Measurements from ENCODE around the gene TIMP4.

The TIMP4 gene

DNA sequence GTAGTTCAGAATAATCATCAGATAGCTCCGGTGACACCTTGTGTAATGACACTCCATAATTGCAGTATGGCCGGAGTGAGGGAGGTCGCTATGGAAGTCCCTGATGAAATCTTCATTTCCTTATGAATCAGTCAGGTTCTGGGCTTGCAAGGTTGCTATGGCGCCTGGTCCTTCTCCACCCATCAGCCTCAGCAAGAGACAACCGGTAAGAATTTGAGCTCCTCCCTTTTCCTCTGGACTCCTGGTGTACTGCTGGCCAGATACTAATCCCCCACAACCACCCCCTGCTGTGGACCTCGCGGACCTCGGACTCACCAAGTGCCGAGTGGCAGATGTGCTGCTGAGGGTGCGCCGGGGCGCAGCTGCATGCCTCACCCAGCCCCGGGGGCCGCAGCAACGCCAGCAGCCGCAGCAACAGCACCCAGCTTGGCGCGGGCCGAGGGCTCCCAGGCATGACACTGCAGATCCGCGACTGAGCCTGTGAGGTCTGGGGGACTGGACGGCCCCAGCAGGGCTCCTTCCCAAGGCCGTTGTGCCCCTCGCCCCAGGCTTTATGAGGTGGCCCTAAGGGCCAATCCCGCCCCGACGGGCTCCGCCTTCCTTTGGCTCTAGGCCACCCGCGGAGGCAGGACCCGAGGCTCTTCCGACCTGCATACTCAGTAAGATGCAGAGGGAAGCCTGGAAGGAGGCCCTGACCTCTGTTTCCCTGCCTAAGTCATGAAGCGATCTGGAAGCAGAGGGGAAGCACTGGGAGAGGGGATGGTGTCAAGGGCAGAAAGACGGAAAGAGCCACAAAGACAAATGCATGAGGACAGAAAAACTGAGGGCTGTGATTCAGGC lies at the start of gene TIMP4:
Gene TIMP4, minus strand, starts transcription at position 526 of the 840 bp plus-strand sequence. Its CDS starts 72 bp downstream, at position 454.
- no peak for DNase-seq

DNA sequence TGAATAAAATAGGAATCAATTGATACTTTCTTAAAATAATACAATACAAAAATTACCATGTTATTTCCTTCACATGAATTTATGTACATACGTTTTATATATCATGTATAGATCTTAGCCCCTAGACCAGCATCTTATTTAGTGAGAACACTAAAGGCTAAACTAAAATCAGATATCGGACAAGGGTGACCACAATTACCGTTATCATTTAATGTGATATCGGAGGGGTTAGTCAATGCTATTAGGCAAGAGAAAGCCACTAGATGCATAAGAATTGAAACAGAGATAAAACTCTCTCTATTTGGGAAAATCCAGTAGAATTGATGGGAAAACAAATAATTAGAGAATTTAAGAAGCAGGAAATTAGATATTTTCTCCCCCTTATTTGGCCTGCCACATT lies 46.5 kb upstream of the TIMP4 start:
- no peak for DNase-seq

DNA sequence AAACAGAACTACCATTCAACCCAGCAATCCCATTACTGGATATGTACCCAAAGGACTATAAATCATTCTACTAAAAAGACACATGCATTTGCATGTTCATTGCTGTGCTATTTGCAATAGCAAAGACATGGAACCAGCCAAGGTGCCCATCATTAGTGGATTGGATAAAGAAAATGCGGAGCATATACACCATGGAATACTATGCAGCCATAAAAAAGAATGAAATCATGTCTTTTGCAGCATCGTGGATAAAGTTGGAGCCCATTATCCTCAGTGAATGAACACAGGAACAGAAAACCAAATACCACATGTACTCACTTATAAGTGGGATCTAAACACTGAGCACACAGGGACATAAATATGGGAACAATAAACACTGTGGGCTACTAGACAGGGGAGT lies 43.1 kb upstream of the TIMP4 start:
- no peak for DNase-seq

DNA sequence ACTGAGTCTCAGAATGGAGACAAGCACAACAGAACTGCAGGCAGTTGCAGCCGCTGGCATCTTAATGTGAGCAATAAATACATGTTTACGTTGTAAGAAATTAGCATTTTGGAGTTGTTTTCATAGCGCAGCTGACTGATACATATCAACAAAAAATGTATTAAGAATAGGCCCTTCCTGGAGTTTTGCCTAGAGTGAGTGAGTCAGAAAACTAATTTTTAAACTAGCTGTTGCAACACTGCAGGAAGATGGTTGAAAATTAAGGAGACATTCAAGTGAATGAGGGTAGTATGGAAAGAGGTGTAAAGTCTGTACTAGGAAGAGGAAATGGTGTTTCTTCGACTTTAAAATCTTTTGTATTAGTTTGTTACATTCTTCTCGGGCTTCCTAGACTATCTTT lies 39.6 kb upstream of the TIMP4 start:
- no peak for DNase-seq

DNA sequence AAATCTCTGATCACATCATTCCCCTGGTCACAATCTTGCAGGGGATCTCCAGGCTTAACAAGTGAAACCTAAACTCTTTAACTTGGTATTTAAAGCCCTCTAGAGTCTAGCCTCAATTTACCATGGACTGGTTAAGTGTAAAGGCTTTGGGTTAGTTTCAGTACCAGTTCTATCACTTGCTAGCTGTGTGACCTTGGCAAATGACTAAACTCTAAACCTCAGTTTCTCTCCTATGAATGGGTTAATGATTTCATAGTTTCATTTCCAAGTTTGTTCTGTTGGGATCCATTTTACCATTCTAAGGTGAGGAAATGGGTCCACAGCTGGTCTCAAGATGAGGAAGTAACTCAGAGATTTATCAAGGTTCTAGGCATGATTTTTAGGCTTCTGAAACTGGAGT lies 38.8 kb upstream of the TIMP4 start:
- DNase-seq, result no peak

DNA sequence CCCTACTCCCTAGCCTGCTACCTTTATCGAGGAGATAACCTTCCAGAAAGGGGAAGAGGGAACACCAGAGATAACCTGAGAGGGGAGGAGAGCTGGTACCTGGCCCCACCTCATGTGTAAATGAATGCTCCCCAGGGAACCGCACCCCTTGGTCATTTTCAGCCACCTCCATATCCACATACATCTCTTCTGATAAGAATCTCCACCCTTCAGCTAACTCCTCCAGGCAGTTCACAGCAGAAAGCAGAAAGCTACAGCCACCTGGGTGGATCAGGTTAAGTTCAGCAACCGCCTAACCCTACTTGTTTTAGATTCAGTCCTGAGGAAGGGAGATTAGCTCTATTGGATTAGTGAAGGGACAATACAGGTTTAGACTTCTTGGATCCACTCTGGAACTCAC lies 38.0 kb upstream of the TIMP4 start:
- DNase-seq, result no peak

DNA sequence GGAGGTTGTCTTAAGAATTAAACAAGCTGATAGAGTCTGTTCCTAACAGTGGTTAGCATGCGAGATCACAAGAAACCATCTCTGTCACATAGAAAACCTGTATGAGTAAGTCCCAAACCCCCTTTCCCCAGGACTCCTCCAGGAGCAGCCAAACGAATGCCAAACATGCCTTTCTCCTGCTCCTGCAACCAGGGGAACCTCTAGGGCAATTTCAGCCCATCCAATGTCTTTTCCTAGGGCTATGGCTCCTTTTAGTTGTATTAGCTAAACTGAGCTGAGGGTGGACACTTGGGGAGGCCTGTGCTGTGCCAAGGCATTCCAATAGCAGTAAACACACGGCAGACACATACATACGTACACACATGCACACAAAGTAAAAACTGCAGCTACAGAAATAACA lies 36.5 kb upstream of the TIMP4 start:
- DNase-seq, result no peak

DNA sequence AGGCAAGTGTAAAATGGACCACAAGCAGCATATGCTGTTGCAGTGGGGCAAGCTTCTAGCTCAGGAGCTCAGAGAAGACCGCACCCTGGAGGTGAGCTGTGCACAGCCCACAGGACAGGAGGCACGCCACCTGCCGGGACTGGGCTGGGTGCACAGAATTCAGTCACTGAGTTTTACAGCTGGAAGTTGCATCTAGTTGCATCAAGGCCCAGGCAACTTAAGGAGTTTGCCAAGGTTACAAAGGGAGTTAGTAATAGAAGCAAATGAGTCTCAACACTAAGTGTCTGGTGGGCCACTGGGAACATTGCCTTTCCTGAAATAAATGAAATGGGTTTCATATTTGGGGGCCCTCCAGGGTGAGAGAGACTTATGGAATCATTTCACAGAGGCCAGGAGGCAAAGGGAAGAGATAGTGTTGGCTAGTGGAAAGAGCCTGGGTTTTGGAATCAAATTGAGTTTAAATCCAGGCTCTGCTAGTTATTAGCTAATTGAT lies 36.0 kb upstream of the TIMP4 start:
- DNase-seq, result no peak

DNA sequence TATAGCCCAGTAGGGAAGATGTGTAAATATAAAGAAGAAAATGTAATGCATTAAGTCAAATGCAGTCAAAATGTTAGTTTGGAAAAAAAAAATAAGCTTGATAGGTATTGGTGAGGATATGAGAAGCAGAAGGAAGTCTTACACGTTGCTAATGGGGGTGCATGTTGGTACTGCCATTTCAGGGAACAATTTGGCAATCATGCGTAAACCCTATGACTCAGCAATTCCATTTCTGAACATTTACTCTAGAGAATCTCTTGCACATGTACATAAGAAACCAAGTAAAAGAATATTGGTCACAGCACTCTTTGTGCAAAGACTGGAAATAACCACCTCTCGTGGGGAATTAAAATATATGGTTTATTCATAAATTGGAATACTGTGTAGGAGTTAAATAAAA lies 35.5 kb upstream of the TIMP4 start:
- DNase-seq, result no peak

DNA sequence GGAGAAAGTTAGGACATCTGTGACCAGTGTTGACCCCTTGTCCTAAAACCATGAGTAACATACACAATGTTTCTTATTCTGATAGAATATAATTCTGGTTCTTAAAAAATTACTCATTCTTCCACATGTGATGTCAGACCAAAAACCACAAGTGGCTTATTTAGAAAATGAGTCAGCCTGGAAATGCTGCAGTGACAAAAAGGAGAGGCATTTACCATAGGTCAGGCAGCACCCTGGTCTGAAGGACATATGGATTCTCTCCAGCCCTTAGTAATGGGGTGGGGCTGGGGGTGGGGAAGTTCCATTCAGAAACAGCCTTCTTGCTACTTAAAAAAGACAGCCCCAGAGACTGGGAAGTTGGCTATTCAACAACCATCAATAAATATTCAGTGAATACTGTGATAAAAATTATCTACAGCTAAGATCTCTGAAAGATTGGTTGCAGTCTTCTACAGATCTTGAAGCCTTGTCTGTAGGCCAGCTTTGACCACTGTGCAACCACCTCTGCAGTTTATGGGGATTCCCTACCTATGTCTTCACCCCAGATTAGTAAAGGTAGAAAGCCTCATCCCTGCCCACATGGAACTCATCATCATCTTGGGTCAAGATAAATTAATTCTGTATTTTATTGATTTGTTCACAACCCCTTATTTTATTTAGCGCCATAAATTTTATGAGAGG lies 34.9 kb upstream of the TIMP4 start:
- DNase-seq, result no peak

DNA sequence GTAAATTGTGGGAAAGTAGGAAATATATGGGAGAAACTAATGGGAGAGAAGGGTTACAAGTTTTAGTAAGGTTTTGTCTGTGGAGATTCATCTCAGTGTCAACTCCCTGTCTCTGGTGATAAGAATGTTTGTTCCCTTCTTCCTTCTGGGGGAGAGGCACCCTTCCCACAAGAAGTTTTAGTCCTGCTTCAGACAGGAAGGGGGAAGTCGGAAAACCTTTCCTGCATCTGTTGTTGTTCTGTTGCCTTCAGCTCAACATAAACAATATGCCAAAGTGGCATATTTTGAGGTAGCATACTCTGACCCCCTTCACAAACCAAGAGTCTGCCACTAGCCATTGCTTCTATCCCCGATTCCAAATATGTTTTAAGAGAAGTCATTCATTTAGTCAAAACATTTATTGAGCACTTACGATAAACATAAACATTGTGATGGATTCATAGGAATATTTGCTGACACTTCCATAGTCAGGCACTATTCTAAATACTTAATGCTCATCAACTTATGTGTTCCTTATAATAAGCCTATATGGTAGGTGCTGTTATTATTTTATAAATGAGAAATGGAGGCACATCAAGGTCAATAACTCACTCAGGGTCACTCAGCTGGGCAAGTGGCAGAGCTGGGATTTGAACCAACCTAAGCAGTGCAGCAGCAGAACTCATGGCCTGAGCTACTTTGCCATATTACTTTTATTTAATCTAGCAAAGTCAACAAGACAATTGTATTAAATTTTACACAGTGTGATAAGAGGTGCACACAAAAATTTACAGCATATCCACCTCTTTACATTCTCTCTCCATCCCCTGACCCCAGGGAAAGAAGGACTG lies 34.2 kb upstream of the TIMP4 start:
- no peak for DNase-seq

DNA sequence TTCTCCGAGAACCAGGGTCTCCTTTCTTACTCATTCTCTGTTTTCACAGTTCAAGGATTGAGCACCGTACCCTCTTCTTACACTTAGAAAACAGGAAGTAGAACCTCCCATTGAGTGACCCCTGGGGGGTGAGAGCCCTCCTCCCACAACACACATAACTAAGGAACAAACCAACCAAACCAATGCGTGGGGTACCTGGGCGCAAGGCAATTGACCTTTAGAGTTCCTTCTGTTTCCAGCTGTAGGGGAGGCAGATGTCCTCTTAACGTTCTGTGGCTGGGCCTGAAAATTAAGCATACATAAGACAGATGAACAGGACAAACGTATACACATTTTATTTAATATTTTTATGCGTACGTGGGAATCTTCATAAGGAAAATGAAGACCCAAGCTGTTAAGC lies 33.5 kb upstream of the TIMP4 start:
- no peak for DNase-seq

DNA sequence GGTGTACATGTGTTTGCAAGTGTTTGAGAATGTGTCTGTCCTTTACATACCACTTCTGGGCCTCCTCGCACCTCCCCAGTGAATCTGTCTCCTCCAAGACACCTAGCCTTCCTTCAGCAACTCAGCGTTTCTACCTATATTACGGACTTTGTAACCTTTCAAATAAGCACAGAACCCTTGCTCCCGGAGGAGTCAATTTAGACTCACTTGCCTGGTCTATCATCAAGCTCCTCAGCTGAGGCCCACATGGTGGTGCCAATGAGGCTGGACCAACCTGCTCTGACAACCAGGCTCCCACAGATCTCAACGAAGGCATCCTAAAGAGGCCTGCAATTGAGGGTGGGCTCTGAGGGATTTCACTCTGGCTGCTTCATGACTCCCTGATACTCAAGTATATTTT lies 32.8 kb upstream of the TIMP4 start:
- no peak for DNase-seq

DNA sequence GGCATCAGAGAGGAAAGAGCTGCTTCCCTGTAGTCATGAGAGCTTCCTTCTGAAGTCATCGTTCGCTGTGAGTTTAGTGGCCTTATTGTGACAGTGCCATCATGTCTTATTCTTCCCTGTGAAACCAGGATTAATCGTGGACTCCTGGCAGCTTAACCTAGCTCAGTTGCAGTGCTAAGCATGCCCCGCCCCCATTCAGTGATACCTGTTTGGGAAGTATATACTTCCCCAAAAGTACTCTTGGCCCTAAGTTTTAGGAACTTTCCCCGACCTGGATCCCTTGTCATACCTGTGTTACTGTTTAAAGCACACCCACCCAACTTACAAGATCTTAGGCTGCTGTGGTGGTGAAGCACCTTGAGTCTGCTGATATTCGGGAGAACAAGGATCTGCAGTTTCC lies 32.1 kb upstream of the TIMP4 start:
- no peak for DNase-seq

DNA sequence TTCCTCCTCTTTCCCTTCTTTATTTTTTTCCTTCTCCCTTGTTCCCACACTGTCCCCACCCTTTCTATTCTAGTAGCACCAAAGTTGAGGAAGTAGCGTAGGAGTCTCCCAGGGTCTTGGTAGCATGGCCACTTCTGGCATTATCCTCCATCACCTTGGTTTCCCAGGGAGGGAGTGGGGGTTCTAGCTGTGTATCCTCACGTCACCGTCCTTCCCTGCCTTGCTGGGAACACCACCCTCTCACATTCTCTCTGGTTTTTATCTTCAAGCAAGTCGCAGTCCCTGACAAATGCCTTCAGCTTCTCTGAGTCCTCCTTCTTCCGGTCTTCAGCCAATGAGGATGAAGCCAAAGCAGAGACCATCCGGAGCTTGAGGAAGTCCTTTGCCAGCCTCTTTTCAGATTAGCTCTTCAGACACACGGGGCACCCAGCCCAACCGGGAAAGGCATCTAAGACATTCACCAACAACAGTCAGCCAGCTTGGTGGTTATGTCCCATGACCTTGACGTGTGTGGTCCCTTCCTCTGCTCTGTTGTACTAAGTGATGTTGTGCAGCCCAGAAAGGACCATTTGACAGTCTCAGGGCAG lies 31.6 kb upstream of the TIMP4 start:
- no peak for DNase-seq

DNA sequence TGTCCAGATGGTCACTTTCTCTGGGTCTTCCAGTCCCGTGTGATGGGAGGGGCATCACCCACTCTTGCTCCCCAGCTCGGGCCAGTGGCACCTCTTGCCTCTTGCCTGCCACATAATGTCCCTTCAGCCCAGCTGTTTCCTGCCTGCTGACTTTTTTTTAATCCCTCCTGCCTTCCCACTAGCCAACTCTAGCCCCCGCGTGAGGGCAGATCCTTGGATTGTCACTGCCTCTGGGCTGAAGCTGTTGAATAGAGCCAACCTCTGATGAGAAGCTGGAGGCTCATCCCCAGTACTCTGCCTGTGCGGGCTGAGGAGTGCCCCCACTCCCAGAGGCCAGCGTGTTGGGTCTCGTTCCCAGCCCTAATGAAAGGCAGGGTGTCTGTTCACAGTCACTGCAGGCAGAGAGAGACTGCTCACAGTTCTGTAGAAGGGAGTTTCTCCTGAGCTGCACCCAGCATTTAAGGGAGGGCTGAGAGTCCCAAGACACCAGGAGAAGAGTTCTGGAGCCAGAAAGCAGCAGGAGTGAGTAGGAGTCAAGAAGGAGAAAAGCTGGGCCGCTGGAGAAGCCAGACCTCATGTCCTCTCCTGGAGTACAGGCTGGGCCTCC lies 30.1 kb upstream of the TIMP4 start:
- no peak for DNase-seq

DNA sequence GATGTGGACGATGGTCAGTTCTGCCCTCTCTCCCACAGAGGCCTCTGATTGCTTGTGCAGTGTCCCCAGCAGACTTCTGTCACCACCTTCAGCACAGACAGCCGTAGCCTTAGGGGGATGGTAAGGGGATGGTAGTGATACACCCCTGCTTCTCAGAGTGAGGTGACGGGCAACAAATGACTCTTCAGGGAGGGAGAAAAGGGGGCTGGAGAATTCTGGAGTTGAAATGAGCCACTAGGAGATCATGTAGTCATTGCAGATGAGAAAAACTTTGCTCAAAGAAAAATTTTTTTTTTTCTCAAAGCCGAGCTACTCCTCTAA lies 29.6 kb upstream of the TIMP4 start:
- DNase-seq, result no peak

DNA sequence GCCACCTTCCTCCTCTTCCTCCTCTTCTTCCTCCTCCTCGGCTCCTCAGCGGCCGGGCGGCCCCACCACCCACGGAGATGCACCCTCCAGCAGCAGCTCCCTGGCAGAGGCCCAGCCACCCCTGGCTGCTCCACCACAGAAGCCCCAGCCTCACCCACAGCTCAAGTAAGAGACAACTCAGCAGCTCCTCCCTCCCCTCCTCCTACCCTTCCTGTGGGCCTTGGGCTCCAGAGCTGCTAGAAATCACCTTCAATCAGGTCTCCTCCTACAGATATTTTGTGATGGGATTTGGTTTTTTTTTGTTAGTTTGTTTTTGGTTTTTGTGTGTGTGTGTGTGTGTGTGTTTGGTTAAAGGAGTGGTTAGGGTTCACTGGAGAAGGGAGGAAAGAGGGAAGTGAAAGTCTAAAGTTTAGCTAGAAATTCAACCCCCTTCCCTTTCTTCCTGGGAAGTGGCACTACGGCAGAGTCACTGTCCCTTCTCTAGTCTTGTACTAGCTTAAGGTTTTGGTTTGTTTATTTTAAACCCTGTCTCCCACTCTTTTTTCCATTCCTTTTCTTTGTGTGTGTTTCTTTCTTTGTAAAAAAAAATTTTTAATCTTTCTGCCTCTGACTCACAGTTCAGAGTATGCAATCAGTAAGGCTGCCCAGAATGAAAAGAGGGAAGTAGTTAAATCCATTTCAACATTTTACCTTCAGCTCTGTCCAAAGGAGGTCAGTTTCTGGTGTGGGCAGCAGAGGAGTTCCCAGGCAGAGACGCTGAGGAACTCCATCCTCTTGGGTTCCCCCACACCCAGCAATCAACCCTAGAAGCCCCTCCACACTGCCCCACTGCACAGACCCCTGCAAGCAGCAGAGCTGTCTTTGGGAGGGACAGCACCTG lies 29.0 kb upstream of the TIMP4 start:
- DNase-seq, result no peak

DNA sequence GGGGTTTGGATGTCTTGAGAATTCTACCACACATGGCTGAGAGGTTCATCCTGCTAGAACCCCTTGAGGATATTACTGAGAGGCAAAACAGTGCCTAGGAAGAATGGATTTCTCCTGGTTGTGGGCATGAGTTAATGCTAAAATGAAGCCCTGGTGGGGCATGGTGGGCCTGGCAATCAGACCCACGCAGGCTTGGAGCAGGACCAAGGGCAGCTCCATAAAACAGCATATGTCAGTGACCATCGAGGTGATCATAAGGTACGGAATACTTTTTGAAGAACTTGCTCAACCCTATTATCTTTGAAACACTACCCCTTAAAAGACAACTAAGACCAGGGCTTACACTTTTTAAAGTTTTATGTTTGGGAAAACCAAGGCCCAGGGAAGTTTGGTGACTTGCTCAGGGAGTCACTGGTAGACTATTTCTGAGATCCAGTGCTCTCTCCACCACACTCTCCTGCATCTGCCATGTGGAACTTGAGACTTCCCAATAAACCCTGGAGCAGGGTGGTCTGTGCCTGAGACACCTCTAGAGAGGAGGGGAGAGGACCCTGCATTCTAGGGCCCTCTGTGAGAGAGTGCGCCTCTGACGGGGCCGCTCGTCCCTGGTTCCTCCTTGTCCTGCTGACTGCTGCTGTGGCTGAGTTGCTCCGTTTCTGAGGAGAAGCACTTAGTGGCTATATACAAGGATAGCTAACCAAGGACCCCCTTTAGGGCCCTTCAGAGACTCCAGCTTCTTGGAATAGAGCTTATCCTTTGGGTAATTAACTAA lies 28.0 kb upstream of the TIMP4 start:
- no peak for DNase-seq

DNA sequence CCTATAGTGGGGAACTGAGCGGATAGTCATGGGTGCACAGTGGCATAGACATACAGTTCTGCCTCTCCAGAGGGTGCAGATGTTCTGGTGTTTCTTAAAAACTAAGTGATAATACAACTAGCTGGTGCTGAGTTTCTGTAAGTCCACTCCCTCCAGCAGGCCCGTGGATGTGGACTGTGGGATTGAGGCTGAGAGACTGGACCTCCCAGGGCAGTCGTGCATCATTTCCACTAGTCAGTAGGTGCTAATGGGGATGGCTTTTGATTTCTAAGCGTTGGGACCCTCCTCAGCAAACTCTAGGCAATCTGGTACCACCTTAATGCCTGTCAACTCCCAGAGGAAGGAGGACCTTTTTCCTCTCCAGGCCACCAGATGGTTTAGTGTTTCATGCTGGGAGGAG lies 27.3 kb upstream of the TIMP4 start:
- no peak for DNase-seq

DNA sequence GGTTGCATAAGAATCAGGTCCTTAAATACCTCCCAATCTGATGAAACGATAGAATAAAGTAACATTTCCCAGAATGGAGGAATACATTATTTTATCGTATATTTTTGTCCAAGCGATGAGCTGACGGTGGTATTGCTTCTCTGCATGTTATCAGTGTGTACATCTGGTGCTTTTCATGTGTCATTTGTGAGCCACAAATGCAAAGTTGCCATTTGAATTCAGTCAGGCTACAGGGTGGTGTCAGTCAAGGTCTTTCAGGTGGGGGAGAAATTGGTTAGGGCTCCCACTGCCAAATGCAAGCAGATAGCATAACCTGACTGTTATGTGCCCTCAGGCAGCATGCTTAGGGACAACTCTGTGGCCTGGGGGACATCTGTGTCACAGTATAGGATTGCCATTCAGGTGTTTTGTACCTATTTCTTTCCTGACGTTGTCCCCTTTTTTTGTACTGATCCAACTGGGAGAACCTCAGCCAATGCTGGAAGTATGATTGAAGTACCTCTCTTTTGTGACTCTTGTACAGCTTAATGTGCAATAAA lies 26.5 kb upstream of the TIMP4 start:
- no peak for DNase-seq

All from NCI-H1417 treated with DMSO at 0.1 percent for 48 hours (cell line).